Activated CD4-positive, alpha-beta T cell treated with anti-CD3 and anti-CD28 coated beads for 1 hour (primary cell): Measurements from ENCODE around the gene TBC1D9B.
"Not testable (repeated sequence)": the region's sequence is repeated elsewhere in the genome, so short reads cannot be mapped to it uniquely, and the experiment has no call there.

Experiments
- DNase-seq: peaks from one replicate; pipeline ENCODE4 v3.0.0-alpha.2; 2020

The TBC1D9B gene

GRCh38 chr5:179883163-179883562, 24.5 kb downstream of the TBC1D9B start:
- no peak for DNase-seq

GRCh38 chr5:179882338-179882737, 25.4 kb downstream of the TBC1D9B start:
- DNase-seq, result no peak

- no peak for DNase-seq
Observed at GRCh38 chr5:179880848-179881590, 26.7 kb downstream of the TBC1D9B start.

GRCh38 chr5:179880066-179880650, 27.5 kb downstream of the TBC1D9B start:
- DNase-seq, result no peak

- no peak for DNase-seq
Observed at GRCh38 chr5:179879690-179880010, 28.0 kb downstream of the TBC1D9B start.

- DNase-seq, result no peak
Observed at GRCh38 chr5:179879003-179879689, 28.6 kb downstream of the TBC1D9B start.

GRCh38 chr5:179878222-179879002, 29.3 kb downstream of the TBC1D9B start:
- no peak for DNase-seq

- no peak for DNase-seq
Observed at GRCh38 chr5:179876610-179876952, 31.1 kb downstream of the TBC1D9B start.

GRCh38 chr5:179875741-179876609, 31.7 kb downstream of the TBC1D9B start:
- DNase-seq, result no peak

- DNase-seq, result no peak
Observed at GRCh38 chr5:179874536-179875292, 33.0 kb downstream of the TBC1D9B start.

- no peak for DNase-seq
Observed at GRCh38 chr5:179874136-179874535, 33.6 kb downstream of the TBC1D9B start.

- DNase-seq, result no peak
Observed at GRCh38 chr5:179873588-179874110, 34.0 kb downstream of the TBC1D9B start.

GRCh38 chr5:179872828-179873575, 34.7 kb downstream of the TBC1D9B start:
- DNase-seq, result no peak

GRCh38 chr5:179872055-179872827, 35.5 kb downstream of the TBC1D9B start:
- DNase-seq, result no peak

GRCh38 chr5:179871533-179871932, 36.2 kb downstream of the TBC1D9B start:
- DNase-seq, result not testable (repeated sequence)

- DNase-seq, result no peak
Observed at GRCh38 chr5:179870952-179871351, 36.7 kb downstream of the TBC1D9B start.

- no peak for DNase-seq
Observed at GRCh38 chr5:179870403-179870903, 37.2 kb downstream of the TBC1D9B start.

- DNase-seq, result no peak
Observed at GRCh38 chr5:179869641-179870402, 37.9 kb downstream of the TBC1D9B start.

GRCh38 chr5:179869101-179869500, 38.6 kb downstream of the TBC1D9B start:
- no peak for DNase-seq
